ENCODE results near the gene SLC30A9.

Gene SLC30A9

DNA sequence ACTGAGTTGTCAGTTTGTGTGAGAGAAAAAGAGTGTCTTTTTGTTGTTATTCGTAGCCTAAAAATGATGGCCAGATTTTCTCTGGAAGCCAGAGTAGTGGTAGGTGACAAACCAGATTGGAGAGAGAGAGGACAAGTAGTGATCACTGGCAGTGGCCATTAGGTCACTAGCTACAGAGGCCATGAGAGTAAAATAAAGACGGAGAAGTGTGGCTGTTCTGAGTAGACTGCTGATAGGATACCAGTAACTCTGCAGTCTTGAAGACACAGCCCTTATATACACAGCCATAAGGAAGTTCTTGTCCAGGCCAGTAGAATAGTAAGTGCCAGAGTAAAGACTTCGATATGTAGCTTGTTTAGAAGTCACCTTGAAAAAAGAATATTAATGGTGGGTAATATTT, 7.7 kb downstream of the SLC30A9 start:
- DNase-seq (ENCODE audit: low read depth in 3 of 3, low spot score in 1 of 3): no peak

DNA sequence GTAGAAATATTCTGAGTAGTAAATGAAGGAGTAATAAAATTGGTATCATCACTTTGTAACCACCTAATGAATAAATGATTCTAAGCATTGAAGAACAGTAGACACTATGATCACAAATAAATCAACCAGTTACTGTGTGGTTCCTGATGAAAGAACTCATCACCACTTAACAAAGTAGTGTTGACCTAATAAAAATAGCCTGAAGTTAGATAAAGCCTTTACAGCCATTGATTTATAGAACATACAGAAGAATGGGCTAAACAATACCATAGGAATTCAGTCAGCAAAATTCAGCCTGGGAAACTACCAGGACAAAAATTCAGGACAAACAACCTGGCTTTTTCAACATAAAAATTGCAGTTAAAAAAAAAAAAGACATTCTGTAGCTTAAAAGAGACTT, 9.0 kb downstream of the SLC30A9 start:
- no peak for DNase-seq (ENCODE audit: low read depth in 3 of 3, low spot score in 1 of 3)

DNA sequence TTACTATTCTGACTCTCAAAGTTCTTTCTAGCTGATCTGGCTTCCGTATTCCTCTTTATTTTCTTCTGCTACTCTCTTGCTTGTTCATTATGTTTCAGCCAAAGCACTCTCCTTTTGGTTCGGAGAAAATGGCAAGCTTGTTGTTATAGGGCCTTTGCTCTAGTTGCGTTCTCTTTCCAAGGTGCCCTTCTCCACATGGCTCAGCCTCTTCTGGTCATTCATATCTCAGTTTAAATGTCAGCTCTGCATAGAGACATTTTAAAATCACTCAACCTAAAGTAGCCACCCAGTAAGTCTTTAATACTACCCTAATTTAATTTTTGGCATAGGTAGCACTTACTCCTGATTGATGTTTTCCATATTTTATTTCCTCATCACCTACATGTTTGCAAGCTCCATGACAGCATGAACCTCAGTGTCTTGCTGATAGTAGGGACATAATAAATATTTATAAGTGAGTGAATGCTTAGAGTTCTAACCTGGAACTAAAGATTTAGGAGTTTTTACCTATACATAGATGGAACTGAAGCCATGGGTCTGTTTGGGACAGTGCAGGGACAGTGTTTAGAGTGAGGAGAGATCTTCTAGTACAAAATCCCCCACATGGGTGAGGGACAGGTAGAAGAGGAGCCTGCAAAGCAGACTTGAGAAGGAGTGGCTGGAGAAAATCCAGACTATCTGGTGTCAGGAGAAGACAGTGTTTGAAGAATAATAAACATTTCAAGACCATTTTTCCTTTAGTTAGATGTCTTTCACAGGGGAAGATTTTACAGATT, 17.9 kb downstream of the SLC30A9 start:
- DNase-seq (ENCODE audit: low read depth in 3 of 3, low spot score in 1 of 3): no peak

DNA sequence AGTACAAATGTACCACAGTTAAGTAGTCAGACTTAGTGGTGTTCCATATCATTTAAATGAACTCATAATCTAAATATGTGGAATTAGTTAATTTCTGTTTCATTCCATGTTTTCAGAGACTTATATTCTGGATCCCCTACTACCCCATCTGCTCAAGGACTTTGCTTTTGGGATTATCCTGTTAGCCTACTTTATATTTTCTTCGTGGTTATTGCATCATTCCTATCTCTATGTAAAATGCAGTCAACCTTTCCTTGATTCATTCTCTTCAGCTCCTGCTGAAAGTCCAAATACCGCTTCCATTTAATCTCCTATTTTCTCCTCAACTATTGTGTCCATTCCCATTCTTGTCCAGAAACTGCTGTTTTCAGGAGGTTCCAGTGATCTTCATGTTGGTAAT, 25.1 kb downstream of the SLC30A9 start:
- no peak for DNase-seq (ENCODE audit: low read depth in 3 of 3, low spot score in 1 of 3)

DNA sequence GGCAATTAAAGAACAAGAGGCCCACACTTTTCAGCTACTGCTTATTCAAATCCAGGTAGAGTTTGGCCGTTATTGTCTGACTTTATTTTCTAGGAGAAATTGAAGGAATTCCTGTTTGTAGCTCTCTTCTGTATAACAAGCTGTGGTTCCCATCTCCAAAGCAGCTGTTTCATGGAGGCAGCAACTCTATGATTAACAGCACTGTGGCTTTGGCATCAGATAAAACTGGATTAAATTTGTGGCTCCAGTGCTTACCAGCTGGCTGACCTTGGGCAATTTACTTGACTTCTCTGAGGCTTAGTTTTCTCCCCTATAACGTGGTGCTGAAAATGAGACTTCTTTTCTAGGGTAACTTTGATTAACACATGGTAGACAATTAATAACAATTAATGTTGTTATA, 28.1 kb downstream of the SLC30A9 start:
- DNase-seq (ENCODE audit: low read depth in 3 of 3, low spot score in 1 of 3): no peak

DNA sequence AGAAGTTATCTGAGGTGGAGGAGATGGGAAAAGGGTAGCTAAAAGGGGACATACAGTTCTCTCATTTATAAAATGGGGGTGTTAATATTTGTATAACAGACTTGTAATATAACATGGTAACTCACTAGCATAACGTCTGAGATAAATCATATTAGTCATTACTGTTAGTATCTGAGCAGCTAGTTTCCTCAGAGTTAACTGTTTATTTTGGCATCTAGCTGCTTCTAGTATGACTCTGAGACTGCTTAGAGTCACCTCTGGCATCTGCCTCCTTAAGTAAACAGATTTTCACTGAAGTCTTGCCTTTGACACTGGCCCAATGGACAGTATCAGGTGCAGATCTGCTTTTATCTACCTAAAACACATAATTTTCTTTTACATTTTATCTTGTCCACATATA, 58.1 kb downstream of the SLC30A9 start:
- DNase-seq (ENCODE audit: low read depth in 3 of 3, low spot score in 1 of 3): no peak

DNA sequence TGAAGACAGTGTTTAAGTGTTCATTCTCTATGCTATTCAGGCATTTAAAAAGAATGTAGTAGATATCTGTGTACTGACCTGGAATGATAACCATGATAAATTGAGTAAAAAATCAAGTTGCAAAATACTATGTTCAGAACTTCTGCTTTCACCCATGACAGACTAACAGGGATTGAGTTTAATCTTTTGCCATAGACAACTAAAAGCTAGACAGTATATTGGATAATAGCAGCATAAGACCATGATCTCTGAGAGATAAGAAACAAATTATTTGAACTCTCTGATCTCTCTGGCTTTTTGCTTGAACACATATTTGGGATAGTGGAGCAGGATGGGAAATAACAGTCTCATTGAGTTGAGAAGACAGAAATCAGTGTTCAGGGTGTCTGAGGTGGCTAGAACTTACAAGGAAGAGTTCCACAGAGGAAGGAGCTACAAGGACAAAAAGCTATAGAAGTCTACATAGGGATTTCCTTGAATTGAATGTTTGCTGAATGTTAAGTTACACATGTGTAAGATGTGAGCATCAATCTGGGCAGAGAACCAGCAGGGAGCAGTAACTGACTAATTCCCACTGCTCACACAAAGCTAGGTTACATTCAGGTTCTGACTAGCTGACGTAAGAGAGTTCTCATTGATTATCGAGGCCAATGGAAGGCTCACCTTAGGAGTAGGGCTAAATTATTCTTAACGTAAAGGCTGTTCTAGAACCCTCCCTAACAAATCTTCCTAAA, 60.4 kb downstream of the SLC30A9 start:
- no peak for DNase-seq (ENCODE audit: low read depth in 3 of 3, low spot score in 1 of 3)

DNA sequence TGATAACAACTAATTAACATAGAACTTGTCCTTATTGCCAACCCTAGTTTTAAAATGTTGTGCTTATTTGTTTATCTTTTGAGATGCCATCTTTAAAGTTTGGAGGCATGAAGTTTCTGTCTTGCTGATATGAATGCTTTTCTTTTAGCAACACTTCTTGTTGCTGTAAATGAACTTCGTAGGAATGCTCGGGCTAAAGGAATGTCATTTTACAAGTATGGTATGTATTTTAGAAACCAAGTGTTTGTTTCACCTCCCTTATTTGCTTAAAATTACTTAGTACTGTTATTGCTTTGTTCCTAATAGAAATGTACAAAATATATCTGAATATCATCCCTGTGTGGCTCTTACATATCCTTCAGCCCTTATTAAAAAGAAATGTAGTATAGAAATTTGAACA, 76.1 kb downstream of the SLC30A9 start:
- no peak for DNase-seq (ENCODE audit: low read depth in 3 of 3, low spot score in 1 of 3)

DNA sequence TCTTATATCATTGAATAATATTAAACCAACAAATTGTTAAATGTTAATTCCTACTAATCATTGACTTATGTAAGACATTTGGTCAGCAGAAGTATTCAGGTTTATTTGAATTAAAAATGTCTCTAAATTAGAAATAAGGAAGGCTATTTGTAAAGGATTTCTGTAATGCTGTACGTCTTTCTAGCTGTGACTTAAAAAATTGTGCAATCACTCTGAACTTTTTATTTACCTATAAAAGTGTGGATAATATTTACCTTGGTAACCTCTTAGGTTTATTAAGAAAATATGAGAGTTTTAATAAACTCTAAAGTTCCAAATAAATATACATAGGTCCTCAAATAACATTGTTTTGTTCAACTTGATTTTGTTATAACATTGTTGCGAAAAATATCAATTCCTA, 76.9 kb downstream of the SLC30A9 start:
- no peak for DNase-seq (ENCODE audit: low read depth in 3 of 3, low spot score in 1 of 3)

DNA sequence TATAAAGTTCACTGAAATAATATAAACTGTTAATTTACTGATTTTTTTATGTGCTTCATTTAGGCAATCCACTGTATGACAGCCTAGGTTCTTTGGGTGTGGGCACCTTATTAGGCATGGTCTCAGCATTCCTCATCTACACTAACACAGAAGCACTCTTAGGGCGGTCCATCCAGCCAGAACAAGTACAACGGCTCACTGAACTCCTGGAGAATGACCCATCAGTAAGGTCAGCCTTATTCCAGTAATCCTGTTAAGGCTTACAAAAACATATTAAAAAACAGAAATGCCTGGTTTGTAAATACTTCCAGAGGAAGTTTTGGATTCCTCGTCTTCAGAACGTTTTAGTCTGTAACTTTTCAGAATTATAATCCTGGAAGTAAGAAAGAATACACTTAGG, 80.1 kb downstream of the SLC30A9 start:
- DNase-seq (ENCODE audit: low read depth in 3 of 3, low spot score in 1 of 3): no peak

DNA sequence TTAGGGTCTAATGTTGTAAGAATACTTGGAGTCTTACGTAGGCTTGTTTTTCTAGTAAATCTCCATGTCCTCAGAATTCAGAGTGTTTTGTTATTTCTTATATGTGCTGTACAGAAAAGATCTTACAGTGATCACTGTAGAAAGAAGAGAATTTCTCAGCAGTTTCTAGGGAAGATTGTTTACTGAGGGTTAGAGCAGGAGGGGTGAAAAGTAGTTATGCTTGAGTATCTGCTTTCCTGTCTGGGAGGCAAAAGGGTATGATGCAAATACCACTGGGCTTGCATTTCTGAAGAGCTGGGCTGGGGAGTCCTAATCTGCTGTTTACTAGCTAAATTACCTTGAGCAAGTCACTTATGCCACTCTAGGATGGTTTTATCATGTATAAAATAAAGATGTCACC, 84.0 kb downstream of the SLC30A9 start:
- DNase-seq (ENCODE audit: low read depth in 3 of 3, low spot score in 1 of 3): no peak

DNA sequence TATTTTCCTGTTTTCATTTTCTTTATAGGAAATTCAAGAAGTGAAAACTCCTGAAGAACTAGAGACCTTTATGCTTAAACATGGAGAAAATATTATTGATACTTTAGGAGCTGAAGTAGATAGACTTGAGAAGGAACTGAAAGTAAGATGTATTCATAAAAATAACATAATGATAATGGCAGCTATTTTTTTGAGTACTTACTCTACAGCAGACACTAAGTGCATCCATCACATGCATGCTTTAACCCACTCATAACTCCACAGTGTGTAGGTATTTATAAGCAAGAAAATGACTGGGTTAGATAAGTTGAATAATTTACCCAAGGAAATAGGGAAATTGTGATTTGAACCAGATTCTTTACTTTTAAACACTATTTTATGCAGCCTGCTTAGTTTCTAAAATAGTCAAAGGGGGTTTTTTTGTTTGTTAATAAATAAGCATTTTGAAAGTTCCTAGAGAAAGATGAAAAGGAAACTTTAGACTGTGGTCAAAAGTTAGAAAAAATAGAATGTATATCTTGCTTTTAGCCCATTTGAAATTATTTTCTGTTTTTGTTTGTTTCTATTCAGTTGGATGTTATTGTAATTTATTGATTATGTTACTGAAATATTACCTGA, 88.0 kb downstream of the SLC30A9 start:
- DNase-seq (ENCODE audit: low read depth in 3 of 3, low spot score in 1 of 3): no peak

DNA sequence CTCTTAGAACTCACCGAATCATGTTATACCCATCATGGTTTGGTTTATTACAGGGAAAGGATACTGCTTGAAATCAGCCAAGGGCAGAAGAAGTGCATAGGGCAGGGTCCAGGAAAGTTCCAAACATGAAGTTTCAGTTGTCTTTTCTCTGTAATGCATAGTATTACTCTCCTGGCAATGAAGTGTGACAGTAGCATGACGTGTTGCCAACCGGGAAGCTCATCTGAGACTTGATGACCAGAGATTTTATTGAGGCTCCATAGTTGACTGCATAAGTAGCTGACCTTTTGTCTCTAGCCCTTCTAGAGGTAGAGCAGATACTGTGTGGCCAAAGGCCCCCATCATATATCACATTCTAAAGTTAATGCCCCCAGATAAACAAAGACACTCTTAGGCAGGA, 90.0 kb downstream of the SLC30A9 start:
- no peak for DNase-seq (ENCODE audit: low read depth in 3 of 3, low spot score in 1 of 3)

DNA sequence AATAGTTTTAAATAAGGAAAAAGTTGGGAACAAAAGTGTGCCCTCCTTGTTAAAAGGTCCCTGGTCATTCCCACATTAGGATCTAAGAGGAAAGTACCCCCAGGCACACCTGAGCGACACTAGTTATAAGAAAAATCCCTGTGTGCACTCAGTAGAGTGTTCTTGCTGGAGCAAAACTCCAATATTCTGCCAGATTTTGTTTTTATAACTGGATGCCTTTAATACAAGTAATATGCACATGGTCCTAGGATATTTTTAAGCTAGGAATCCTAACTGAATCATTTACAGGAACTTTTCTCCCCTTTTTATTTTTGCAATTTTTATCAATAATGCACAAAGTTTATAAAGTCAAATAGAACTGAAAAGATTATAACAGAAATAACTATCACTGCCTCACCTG, 93.5 kb downstream of the SLC30A9 start:
- no peak for DNase-seq (ENCODE audit: low read depth in 3 of 3, low spot score in 1 of 3)

DNA sequence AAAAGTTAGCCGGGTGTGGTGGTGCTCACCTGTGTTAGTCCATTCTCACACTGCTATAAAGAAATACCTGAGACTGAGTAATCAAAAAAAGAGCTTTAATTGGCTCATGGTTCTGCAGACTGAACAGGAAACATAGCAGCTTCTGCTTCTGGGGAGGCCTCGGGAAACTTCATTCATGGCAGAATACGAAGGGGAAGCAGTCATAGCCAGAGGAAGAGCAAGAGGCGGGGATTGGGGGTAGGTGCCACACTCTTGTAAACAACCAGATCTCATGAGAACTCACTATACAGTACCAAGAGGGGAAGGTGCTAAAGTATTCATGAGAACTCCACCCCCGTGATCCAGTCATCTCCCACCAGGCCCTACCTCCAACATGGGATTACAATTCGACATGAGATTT, 98.1 kb downstream of the SLC30A9 start:
- DNase-seq (ENCODE audit: low read depth in 3 of 3, low spot score in 1 of 3): no peak

DNA sequence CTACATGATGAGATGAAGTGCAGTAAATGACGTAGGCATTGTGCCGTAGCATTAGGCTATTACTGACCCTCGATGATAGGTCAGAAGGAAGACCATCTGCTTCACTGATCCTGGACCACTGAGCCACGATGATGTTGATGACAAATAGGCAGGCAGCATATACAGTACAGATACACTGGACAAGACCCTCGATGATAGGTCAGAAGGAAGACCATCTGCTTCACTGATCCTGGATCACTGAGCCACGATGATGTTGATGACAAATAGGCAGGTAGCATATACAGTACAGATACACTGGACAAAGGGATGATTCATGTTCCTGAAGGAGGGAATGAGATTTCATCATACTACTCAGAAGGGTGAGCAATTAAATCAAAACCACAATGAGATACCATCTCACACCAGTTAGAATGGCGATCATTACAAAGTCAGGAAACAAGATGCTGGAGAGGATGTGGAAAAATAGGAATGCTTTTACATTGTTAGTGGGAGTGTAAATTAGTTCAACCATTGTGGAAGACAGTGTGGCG, 111.2 kb downstream of the SLC30A9 start:
- DNase-seq (ENCODE audit: low read depth in 3 of 3, low spot score in 1 of 3): no peak

DNA sequence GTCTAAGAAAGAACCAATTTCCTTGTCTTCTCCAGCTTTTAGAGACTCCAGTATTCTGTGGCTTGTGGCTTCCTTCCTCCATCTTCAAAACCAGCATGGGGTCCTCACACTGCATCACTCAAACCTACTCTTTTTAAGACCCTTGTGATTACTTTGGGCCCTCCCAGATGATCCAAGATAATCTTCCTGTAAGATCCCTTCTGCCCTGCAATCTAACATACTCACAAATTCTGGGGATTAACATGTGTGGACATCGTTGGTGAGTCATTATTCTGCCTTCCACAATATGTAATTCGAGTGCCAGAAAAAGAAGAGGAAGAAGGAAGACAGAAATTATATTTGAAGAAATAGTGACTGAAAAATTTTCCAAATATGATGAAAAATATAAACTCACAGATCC, 114.2 kb downstream of the SLC30A9 start:
- no peak for DNase-seq (ENCODE audit: low read depth in 3 of 3, low spot score in 1 of 3)

DNA sequence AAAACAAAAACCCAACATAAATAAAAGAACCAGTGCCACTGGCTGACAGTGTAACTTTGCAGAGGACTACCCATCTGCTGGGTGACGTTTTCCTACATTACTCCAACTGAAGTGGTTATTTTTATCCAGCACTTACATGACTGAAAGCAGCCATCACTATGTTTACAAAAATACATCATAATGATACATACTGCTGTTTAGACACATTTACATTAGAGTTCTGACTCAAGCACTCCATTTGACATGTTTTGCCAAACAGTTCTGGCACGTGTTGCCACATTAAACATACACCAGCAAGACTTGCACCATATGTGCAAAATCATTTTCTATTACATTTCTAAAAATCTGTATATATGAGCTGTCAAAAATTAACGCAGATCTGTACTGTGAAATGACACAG, 122.5 kb downstream of the SLC30A9 start:
- DNase-seq (ENCODE audit: low read depth in 3 of 3, low spot score in 1 of 3): no peak

DNA sequence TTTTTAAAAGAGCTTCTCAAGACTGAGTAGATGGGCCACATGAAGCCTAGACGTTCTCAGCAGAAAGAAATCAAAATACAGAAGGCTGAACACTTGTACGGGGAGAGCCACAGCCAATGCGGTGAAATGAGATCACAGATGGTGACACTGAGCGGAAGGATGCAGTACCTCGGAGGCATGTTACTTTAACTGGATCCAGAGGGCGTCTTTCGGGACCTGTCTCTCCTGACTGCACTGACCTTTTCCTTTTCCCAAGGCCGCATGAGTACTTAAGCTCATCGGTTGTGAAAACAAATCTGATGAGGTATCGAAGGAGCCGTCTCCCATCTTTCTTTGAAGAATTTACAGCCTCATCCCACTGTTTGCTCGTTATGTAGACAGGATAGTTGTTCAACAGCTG, 129.6 kb downstream of the SLC30A9 start:
- no peak for DNase-seq (ENCODE audit: low read depth in 3 of 3, low spot score in 1 of 3)

DNA sequence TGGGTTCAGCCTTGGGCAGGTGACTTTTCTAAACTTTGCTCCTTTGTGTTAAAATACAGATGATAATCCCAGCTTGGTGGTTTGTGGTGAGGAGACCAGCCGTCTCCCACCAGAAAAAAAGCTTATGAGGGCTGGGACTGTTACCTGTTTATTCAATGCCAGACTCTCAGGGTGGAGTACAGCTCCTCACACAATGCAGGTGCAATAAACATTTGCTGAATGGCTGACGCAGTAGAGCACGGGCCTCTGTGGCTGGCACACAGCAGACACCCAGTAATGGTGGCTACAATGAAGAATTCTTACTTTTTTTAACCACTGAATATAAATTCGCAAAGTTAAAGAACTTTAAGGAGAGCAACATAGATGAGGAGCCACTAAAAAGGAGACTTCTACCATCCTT, 131.9 kb downstream of the SLC30A9 start:
- no peak for DNase-seq (ENCODE audit: low read depth in 3 of 3, low spot score in 1 of 3)

DNA sequence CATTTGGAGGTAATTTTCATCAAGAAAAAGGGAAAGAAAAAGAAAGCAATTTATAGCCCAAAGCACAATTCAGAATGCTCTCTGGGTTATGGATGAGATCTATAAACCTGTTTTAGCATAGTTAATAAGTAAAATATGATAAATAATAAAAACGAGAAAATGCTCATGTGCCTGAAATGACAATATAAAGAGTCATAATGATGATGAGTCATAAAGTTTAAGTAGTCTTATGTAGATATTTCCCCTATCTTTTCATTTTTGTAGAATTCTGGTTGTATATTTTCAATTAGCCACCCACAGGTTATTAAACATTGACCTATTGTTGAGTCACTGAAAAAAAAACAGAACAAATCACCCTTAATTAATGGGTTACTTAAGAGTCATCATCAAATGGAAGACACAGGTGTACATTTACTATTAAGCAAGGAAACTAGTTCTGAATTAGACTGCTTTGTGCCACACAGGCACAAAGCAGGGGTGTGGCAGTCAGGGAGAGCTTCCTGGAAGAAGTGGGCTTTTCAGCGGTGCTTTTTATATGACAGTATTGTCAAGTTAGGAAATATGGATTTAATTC, 132.8 kb downstream of the SLC30A9 start:
- no peak for DNase-seq (ENCODE audit: low read depth in 3 of 3, low spot score in 1 of 3)

DNA sequence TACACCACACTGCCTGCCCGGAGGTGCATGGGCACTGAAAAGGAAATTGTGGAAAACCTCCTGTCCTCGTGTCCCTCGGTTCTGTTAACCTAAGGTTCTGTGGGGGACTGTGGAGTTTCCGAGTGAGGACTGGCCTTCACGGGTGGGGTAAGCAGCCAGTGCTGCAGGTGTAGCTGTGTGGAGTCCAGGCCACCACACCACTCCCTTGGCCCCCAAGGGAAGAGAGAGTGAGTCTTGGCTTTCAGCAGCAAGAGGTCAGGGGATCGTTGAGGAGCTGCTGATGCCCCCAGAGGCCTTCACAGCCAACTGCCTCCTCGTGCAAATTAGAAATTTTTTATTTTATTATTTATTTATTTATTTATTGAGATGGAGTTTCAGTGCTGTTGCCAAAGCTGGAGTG, 141.8 kb downstream of the SLC30A9 start:
- no peak for DNase-seq (ENCODE audit: low read depth in 3 of 3, low spot score in 1 of 3)
